Astrocyte (in vitro differentiated cells and primary cell): ENCODE measurements around the gene ZNF385D.

Source experiments
- CTCF ChIP-seq: IDR thresholded peaks from 2 replicates; pipeline ENCODE4 v1.5.1; 2011; ENCODE audit warnings: low read depth, mild to moderate bottlenecking, inconsistent platforms, low read length, moderate library complexity; ENCODE audit not compliant: insufficient read depth
- EZH2 ChIP-seq: IDR thresholded peaks from 2 replicates; pipeline ENCODE4 v1.6.1; 2012; ENCODE audit warnings: mild to moderate bottlenecking, low read length, inconsistent platforms; ENCODE audit not compliant: insufficient read depth

GRCh38 chr3:21670386-21670785 lies 80.6 kb downstream of the ZNF385D start:
- TF ChIP-seq CTCF (no peak), EZH2 (no peak)
